ENCODE data around the gene CHST12.
"Not testable (repeated sequence)": the region's sequence is repeated elsewhere in the genome, so short reads cannot be mapped to it uniquely, and the experiment has no call there.

CHST12 gene

GRCh38 chr7:2403014-2403717 lies at the start of gene CHST12:
TSS of gene CHST12 (plus strand) at chr7:2403611. CDS start at chr7:2432640, 29,029 bp downstream.
- no peak for FAIRE-seq

- no peak for FAIRE-seq
Measured at GRCh38 chr7:2353936-2354185, 49.5 kb upstream of the CHST12 start.

- peak; percentile 83 for FAIRE-seq
Measured at GRCh38 chr7:2354186-2354938, 49.0 kb upstream of the CHST12 start, which contains the start of gene EIF3B. TSS of gene EIF3B (plus strand) at chr7:2354827. CDS start at chr7:2354922, 95 bp downstream.

DNA sequence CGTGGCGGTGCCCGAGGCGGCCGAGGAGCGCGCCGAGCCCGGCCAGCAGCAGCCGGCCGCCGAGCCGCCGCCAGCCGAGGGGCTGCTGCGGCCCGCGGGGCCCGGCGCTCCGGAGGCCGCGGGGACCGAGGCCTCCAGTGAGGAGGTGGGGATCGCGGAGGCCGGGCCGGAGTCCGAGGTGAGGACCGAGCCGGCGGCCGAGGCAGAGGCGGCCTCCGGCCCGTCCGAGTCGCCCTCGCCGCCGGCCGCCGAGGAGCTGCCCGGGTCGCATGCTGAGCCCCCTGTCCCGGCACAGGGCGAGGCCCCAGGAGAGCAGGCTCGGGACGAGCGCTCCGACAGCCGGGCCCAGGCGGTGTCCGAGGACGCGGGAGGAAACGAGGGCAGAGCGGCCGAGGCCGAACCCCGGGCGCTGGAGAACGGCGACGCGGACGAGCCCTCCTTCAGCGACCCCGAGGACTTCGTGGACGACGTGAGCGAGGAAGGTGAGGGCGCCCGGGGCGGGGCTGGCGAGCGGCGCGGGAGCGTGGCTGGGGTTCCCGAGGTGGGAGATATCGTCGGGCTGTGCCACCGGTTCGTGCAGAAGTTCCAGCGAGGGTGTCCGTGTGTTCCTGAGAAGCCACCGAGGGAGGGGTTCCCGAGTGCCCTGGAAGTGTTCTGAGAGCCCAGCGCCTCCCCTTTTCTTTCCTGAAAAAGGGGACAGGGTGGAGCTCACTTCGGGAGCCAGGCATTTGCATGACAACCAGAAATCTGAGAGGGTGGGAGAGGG lies 48.3 kb upstream of the CHST12 start:
- no peak for FAIRE-seq

DNA sequence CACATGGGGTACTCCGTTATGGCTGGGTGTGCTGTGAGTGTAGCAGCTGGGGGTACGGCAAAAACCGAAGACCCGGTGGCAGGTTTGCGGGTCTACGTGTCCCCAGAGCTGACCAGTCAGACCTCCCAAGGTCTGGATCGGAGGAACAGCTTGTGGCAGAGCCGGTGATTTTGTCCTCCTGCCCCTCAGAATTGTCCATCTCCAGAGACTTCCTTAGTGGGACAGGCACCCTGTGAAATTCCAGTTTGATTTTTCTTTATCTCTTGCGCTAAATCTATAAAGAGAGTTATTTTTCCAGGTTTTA lies 47.8 kb upstream of the CHST12 start:
- no peak for FAIRE-seq

DNA sequence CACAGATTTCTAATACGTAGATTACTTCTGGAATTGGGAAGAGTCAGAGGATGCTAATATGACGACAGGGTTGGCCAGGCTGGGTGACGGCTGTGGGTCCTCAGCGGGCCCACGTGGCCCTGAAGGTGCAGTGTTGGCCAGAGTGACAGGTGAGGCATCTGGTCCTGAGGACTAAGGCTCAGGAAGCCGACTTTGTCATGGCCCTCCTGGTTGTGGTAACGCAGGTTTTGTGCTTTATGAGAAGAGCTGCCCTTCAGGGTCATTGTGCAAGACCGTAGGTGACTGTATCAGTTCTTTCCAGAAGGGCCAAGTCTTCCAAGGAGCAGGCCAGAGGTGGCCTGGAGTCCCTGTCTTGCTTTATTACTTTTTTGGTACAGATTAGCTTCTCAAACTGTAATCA lies 46.2 kb upstream of the CHST12 start:
- no peak for FAIRE-seq

GRCh38 chr7:2357571-2357970 lies 45.8 kb upstream of the CHST12 start:
- FAIRE-seq = no peak

GRCh38 chr7:2358968-2359527 lies 44.4 kb upstream of the CHST12 start:
- FAIRE-seq = no peak

DNA sequence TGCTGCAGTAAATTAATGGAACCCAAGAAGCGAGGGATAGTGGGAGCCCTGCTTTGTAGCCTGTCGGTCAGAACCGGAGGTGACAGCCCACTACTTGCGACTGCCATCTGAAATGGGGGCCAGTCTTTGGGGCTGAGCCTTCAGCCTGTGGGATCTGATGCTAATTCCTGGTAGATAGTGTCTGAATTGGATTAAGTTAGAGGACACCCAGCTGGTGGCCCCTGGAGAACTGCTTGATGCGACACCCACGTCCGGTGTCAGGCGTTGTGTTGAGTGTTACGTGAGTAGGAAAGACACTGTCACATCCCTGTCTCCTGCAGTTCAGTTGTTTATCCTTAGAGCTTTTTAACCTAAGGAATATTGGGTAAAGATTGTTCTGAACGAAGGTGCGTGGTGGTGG lies 43.8 kb upstream of the CHST12 start:
- no peak for FAIRE-seq

- FAIRE-seq = no peak
Measured at GRCh38 chr7:2360796-2361195, 42.6 kb upstream of the CHST12 start.

DNA sequence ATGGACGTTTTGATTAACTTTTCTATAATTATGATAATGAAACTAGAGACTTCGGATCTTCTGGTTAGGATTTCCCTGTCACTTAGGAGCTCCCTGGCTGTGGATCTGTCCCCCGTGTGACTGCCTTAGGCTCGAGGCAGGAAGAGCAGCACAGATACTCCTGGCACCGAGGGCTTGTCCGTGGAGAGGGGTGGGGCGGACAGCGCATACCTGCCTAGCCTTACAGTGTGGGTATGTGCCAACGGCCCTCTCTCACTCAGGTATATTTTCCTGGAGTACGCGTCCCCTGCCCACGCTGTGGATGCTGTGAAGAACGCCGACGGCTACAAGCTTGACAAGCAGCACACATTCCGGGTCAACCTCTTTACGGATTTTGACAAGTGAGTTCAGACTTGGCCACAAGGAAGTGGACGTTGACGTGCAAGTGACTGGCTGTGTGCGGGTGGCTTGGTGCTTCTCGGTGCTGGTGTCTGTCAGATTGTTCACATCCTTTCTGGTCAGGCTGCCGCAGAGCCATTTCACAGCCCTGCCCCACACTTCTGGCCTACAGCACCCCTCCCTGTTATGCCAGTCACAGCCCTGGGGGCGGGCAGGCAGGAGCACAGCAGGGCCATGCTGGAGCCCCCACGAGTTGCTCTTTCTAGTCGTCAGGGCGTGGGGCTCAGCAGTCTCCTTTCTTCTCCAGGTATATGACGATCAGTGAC lies 40.9 kb upstream of the CHST12 start:
- FAIRE-seq = no peak

GRCh38 chr7:2369139-2369538 lies 34.3 kb upstream of the CHST12 start:
- no peak for FAIRE-seq

DNA sequence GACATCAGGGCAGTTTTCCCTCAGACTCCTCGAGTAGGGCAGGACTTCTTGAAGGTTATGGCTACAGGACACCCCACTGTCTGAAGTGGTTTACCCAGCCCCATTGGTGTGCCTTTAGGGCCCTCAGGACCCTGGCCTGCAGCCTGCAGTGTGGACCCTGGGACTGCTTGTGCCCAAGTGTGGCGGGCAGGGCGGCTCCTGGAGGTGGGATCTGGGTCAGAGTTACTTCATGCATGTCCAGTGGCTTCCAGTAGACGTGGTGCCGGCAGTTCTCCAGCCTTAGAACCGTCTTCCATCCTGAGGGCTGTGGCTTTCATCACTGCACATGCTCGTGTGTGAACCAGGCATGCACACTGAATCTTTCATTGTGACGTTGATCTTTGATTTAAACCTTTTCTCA lies 32.1 kb upstream of the CHST12 start:
- FAIRE-seq = no peak

GRCh38 chr7:2372724-2373123 lies 30.7 kb upstream of the CHST12 start:
- no peak for FAIRE-seq

GRCh38 chr7:2373124-2373556 lies 30.3 kb upstream of the CHST12 start:
- FAIRE-seq = no peak

- FAIRE-seq = no peak
Measured at GRCh38 chr7:2373646-2374045, 29.8 kb upstream of the CHST12 start.

- no peak for FAIRE-seq
Measured at GRCh38 chr7:2374401-2374800, 29.0 kb upstream of the CHST12 start.

- no peak for FAIRE-seq
Measured at GRCh38 chr7:2374830-2375728, 28.3 kb upstream of the CHST12 start.

GRCh38 chr7:2376351-2377154 lies 26.9 kb upstream of the CHST12 start:
- no peak for FAIRE-seq

DNA sequence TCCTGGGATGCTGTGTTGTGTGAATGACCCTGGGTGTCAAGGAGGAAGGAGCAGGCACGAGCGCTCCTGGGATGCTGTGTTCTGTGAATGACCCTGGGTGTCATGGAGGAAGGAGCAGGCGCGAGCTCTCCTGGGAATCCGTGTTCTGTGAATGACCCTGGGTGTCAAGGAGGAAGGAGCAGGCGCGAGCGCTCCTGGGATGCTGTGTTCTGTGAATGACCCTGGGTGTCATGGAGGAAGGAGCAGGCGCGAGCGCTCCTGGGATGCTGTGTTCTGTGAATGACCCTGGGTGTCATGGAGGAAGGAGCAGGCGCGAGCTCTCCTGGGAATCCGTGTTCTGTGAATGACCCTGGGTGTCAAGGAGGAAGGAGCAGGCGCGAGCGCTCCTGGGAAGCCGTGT lies 25.9 kb upstream of the CHST12 start:
- not testable (repeated sequence) for FAIRE-seq

DNA sequence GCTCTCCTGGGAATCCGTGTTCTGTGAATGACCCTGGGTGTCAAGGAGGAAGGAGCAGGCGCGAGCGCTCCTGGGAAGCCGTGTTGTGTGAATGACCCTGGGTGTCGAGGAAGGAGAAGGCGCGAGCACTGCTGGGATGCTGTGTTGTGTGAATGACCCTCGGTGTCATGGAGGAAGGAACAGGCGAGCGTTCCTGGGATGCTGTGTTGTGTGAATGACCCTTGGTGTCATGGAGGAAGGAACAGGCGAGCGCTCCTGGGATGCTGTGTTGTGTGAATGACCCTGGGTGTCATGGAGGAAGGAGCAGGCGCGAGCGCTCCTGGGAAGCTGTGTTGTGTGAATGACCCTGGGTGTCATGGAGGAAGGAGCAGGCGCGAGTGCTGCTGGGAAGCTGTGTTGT lies 25.3 kb upstream of the CHST12 start:
- not testable (repeated sequence) for FAIRE-seq

Data from G401.6 (cell line).